Gastrocnemius medialis (tissue), 4 donors: ENCODE measurements around the gene COX7B2. TPM values are rescaled to one million over a fixed set of nuclear protein-coding genes. Genes with fewer than 3 reads are reported as not detected.

Experiments used
- ATAC-seq, 2 donors: fragments of 150-250 bp; one replicate each; pipeline ENCODE4 v1.9.1; 2016
- DNase-seq, 2 donors: peaks; one replicate each; pipeline ENCODE4 v3.0.0-alpha.2; 2019
- H3K27ac ChIP-seq, 4 donors: fragments of 200-600 bp; sonication (generic); 1 replicate in 1 of 4; 2 replicates in 3 of 4; pipeline ENCODE4 v1.5.1; 2016 to 2018; ENCODE audit warnings: mild to moderate bottlenecking in 2 of 4, moderate library complexity in 1 of 4
- H3K27me3 ChIP-seq, 3 donors: fragments of 200-600 bp; sonication (generic) in 2 of 3; 1 replicate in 1 of 3; 2 replicates in 2 of 3; pipeline versions ENCODE4 v1.5.1 to v1.6.0; 2016 to 2019; ENCODE audit warnings: mild to moderate bottlenecking in 1 of 3, moderate library complexity in 1 of 3
- H3K36me3 ChIP-seq, 2 donors: fragments of 200-600 bp; sonication (generic) in 1 of 2; one replicate each; pipeline ENCODE4 v1.5.1; 2017 to 2018
- H3K4me1 ChIP-seq, 2 donors: fragments of 200-600 bp; sonication (generic) in 1 of 2; one replicate each; pipeline ENCODE4 v1.5.1; 2016 to 2017; ENCODE audit warnings: mild to moderate bottlenecking in 2 of 2
- H3K4me3 ChIP-seq, 4 donors: fragments of 200-600 bp; sonication (generic) in 3 of 4; 1 replicate in 1 of 4; 2 replicates in 3 of 4; pipeline ENCODE4 v1.5.1; 2016 to 2019; ENCODE audit warnings: mild to moderate bottlenecking in 2 of 4
- H3K9me3 ChIP-seq, 3 donors: fragments of 200-600 bp; sonication (generic) in 2 of 3; 1 replicate in 1 of 3; 2 replicates in 2 of 3; pipeline ENCODE4 v1.5.1; 2016 to 2019
- CTCF ChIP-seq, 5 experiments: fragments of 450-650 bp in 3 of 5; fragments of 200-600 bp in 2 of 5; sonication (generic) in 2 of 5; IDR thresholded peaks in 4 of 5; conservative IDR thresholded peaks in 1 of 5; 1 replicate in 4 of 5; 2 replicates in 1 of 5; pipeline ENCODE4 v1.5.1; 2016 to 2019; ENCODE audit warnings: antibody characterized with exemption in 5 of 5, mild to moderate bottlenecking in 3 of 5, moderate library complexity in 3 of 5
- POLR2A ChIP-seq, 2 donors: fragments of 450-650 bp; IDR thresholded peaks; one replicate each; pipeline ENCODE4 v1.6.1; 2017; ENCODE audit warnings: antibody characterized with exemption in 2 of 2, mild to moderate bottlenecking in 2 of 2, moderate library complexity in 2 of 2
- in situ Hi-C, 4 donors: fragments of 200-750 bp; cut with MboI; loops; one replicate each; pipeline versions ENCODE4 v1.15.0 to v1.8.0; 2017; ENCODE audit warnings: low sequenced_read_pairs in 4 of 4
- intact Hi-C: fragments of 100-400 bp; cut with DNase I; formaldehyde crosslinking; loops from one replicate; pipeline ENCODE4 v1.15.1; 2023; ENCODE audit warnings: low total_unique reads
- total RNA-seq, 4 donors: library from RNA; depleted of rRNA; stranded (reverse); fragments of >200 nt; gene quantifications; one replicate each; pipeline versions ENCODE4 v1.1.0 to v1.2.3, GENCODE V29; 2016

COX7B2 gene
- total RNA-seq, 4 donors from 2014 or later: not detected

- no peaks in the 10 kb centered on the region for H3K36me3 ChIP-seq
- intact Hi-C loops (no loop called here), in situ Hi-C loops (no loop called here)
- ATAC-seq (no peak), DNase-seq (no peak)
- no peak for TF ChIP-seq POLR2A (IDR thresholded peaks at IDR 0.05)
- no peaks in the 10 kb centered on the region for H3K4me1 ChIP-seq
- no peak overlapping the region for H3K4me3 ChIP-seq
- no peak overlapping the region for H3K27ac ChIP-seq
- no peaks in the 10 kb centered on the region for H3K27me3 ChIP-seq
- no peaks in the 10 kb centered on the region for H3K9me3 ChIP-seq
Observed at GRCh38 chr4:46886711-46887110, 22.3 kb downstream of the COX7B2 start.

- H3K9me3 ChIP-seq: no peaks in the 10 kb centered on the region
- no peaks in the 10 kb centered on the region for H3K36me3 ChIP-seq
- in situ Hi-C loops (no loop called here), intact Hi-C loops (no loop called here)
- H3K27me3 ChIP-seq: no peaks in the 10 kb centered on the region
- TF ChIP-seq POLR2A (IDR thresholded peaks at IDR 0.05) (no peak), CTCF (IDR thresholded peaks at IDR 0.05 in 4 of 5, conservative IDR thresholded peaks at IDR 0.05 in 1 of 5) (no peak)
- H3K4me3 ChIP-seq: no peak overlapping the region
- DNase-seq: no peak
- ATAC-seq: no peak
- H3K27ac ChIP-seq: no peak overlapping the region
- no peaks in the 10 kb centered on the region for H3K4me1 ChIP-seq
Observed at GRCh38 chr4:46878641-46879040, 30.4 kb downstream of the COX7B2 start.

GRCh38 chr4:46874811-46875210 lies 34.2 kb downstream of the COX7B2 start:
- Histone ChIP-seq H3K4me1 (no peaks in the 10 kb centered on the region), H3K4me3 (no peak overlapping the region), H3K36me3 (no peaks in the 10 kb centered on the region), H3K27me3 (no peaks in the 10 kb centered on the region), H3K9me3 (no peaks in the 10 kb centered on the region), H3K27ac (no peak overlapping the region)
- DNase-seq (no peak), ATAC-seq (no peak)
- intact Hi-C loops: no loop called here
- in situ Hi-C loops: no loop called here
- TF ChIP-seq CTCF (IDR thresholded peaks at IDR 0.05 in 4 of 5, conservative IDR thresholded peaks at IDR 0.05 in 1 of 5) (no peak), POLR2A (IDR thresholded peaks at IDR 0.05) (no peak)

- H3K9me3 ChIP-seq: no peaks in the 10 kb centered on the region
- in situ Hi-C loops: no loop called here
- no peak overlapping the region for H3K27ac ChIP-seq
- DNase-seq: no peak
- H3K27me3 ChIP-seq: no peaks in the 10 kb centered on the region
- H3K4me1 ChIP-seq: no peaks in the 10 kb centered on the region
- H3K4me3 ChIP-seq: no peak overlapping the region
- H3K36me3 ChIP-seq: no peaks in the 10 kb centered on the region
- TF ChIP-seq CTCF (IDR thresholded peaks at IDR 0.05 in 4 of 5, conservative IDR thresholded peaks at IDR 0.05 in 1 of 5) (no peak), POLR2A (IDR thresholded peaks at IDR 0.05) (no peak)
- no peak for ATAC-seq
- intact Hi-C loops: no loop called here
Observed at GRCh38 chr4:46870411-46870810, 38.6 kb downstream of the COX7B2 start.

- Histone ChIP-seq H3K27ac (no peak overlapping the region), H3K4me1 (no peaks in the 10 kb centered on the region), H3K4me3 (no peak overlapping the region), H3K9me3 (no peaks in the 10 kb centered on the region), H3K36me3 (no peaks in the 10 kb centered on the region), H3K27me3 (no peaks in the 10 kb centered on the region)
- in situ Hi-C loops: no loop called here
- TF ChIP-seq CTCF (IDR thresholded peaks at IDR 0.05 in 4 of 5, conservative IDR thresholded peaks at IDR 0.05 in 1 of 5): no peak
- no peak for ATAC-seq
- no peak for DNase-seq
- intact Hi-C loops: no loop called here
Observed at GRCh38 chr4:46856333-46856732, 52.7 kb downstream of the COX7B2 start.
